GM18519 (cell line): Measurements from ENCODE around the gene EFNA4.

ENCODE experiments used
- ATAC-seq: cut with Tn5 transposase; IDR thresholded peaks from one replicate; pipeline ENCODE4 v1.9.1; 2021; ENCODE audit warnings: mild to moderate bottlenecking, moderate library complexity; ENCODE audit not compliant: unreplicated experiment, low FRiP score

EFNA4 gene

GRCh38 chr1:155032886-155033285, 30.7 kb upstream of the EFNA4 start:
- ATAC-seq: no peak

- ATAC-seq: no peak
Observed at GRCh38 chr1:155033524-155033923, 30.0 kb upstream of the EFNA4 start, which contains the start of the genes DCST1 and DCST2. Gene DCST1, plus strand, starts transcription at chr1:155033824. Its CDS starts 213 bp downstream, at chr1:155034037. Gene DCST2, minus strand, starts transcription at chr1:155033781. Its CDS starts 80 bp downstream, at chr1:155033701.

GRCh38 chr1:155034318-155035208, 29.0 kb upstream of the EFNA4 start:
- ATAC-seq: no peak

GRCh38 chr1:155035936-155036335, 27.6 kb upstream of the EFNA4 start:
- ATAC-seq: no peak

GRCh38 chr1:155037043-155037442, 26.5 kb upstream of the EFNA4 start:
- ATAC-seq: no peak

GRCh38 chr1:155037851-155038441, 25.6 kb upstream of the EFNA4 start:
- ATAC-seq: no peak

GRCh38 chr1:155038602-155039307, 24.8 kb upstream of the EFNA4 start:
- no peak for ATAC-seq

GRCh38 chr1:155039308-155039669, 24.3 kb upstream of the EFNA4 start:
- no peak for ATAC-seq

- no peak for ATAC-seq
Observed at GRCh38 chr1:155040358-155041093, 23.0 kb upstream of the EFNA4 start.

- ATAC-seq: no peak
Observed at GRCh38 chr1:155042789-155043188, 20.8 kb upstream of the EFNA4 start.

GRCh38 chr1:155043301-155043702, 20.2 kb upstream of the EFNA4 start:
- ATAC-seq: no peak

- no peak for ATAC-seq
Observed at GRCh38 chr1:155043793-155044192, 19.7 kb upstream of the EFNA4 start.

GRCh38 chr1:155044365-155044764, 19.2 kb upstream of the EFNA4 start:
- no peak for ATAC-seq

- no peak for ATAC-seq
Observed at GRCh38 chr1:155044812-155045657, 18.5 kb upstream of the EFNA4 start.

GRCh38 chr1:155048449-155049334, 14.8 kb upstream of the EFNA4 start:
- ATAC-seq: no peak

- ATAC-seq: no peak
Observed at GRCh38 chr1:155049651-155050559, 13.6 kb upstream of the EFNA4 start.

- ATAC-seq: peak; percentile 44
Observed at GRCh38 chr1:155050560-155051341, 12.8 kb upstream of the EFNA4 start, which contains the start of gene ADAM15. Gene ADAM15, plus strand, starts transcription at chr1:155051316. Its CDS starts 71 bp downstream, at chr1:155051387.
